ENCODE data around the gene PLPPR5.
"Not testable (repeated sequence)": the region's sequence is repeated elsewhere in the genome, so short reads cannot be mapped to it uniquely, and the experiment has no call there.

Gene PLPPR5

DNA sequence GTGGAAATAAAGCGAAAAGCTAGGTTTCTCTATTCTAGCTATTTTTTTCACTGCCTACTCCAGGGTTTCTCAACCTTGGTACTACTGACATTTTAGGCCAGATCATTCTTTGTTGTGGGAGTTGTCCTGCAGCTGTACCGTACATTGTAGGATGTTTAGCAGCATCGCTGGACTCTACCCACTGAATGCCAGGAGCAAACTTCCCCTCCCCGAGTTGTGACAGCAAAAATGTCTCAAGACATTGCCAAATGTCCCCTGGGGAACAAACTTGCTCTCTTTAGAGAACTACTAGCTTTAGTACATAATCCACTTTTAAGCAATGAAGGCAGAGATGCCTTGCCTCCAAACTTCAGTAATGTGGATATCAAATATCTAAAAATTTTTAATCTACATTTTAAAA is 122.8 kb downstream of the PLPPR5 start:
- Histone ChIP-seq H3K4me1 (ENCODE audit: insufficient read depth, low read length) (no peaks in the 10 kb centered on the region), H3K36me3 (ENCODE audit: insufficient read depth, low read depth, low read length) (no peaks in the 10 kb centered on the region), H3K9ac (ENCODE audit: low read depth, low read length) (no peak overlapping the region), H3K4me3 (ENCODE audit: low read length) (no peak overlapping the region), H3K27me3 (ENCODE audit: insufficient read depth, low read length) (no peaks in the 10 kb centered on the region), H3K9me3 (ENCODE audit: insufficient read depth, low read depth, low read length) (peaks cover 11% of the 10 kb centered on the region), H3K27ac (ENCODE audit: low read length) (no peak overlapping the region)

GRCh38 chr1:98881234-98881633 is 123.4 kb downstream of the PLPPR5 start:
- H3K27ac ChIP-seq (ENCODE audit: low read length); H3K9ac ChIP-seq (ENCODE audit: low read depth, low read length); H3K27me3 ChIP-seq (ENCODE audit: insufficient read depth, low read length); H3K4me3 ChIP-seq (ENCODE audit: low read length); H3K4me1 ChIP-seq (ENCODE audit: insufficient read depth, low read length); H3K36me3 ChIP-seq (ENCODE audit: insufficient read depth, low read depth, low read length): not testable (repeated sequence)
- peaks cover 11% of the 10 kb centered on the region for H3K9me3 ChIP-seq (ENCODE audit: insufficient read depth, low read depth, low read length)

DNA sequence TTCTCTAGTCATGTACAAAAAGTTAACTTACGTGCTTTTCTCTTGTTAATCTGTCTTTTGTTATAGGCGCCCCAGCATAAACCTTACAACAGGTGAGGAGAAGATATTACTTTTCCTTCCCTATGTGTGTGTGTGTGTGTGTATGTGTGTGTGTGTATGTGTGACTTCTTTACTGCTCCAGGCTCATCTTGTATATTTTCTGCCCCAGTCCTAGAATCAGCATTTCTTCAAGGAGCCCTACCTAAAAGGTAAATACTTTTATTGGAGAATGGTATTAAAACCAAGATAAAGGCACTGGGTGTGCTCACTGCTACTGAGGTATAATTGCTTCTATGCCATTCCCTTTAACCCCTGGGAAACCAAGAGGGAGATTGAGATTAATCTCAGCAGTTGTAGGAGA is 129.8 kb downstream of the PLPPR5 start:
- Histone ChIP-seq H3K9ac (ENCODE audit: low read depth, low read length) (no peak overlapping the region), H3K27ac (ENCODE audit: low read length) (no peak overlapping the region), H3K4me3 (ENCODE audit: low read length) (no peak overlapping the region), H3K4me1 (ENCODE audit: insufficient read depth, low read length) (0 out of 2 replicates have a peak, but pooled peaks cover 4% of the 10 kb centered on the region), H3K9me3 (ENCODE audit: insufficient read depth, low read depth, low read length) (no peaks in the 10 kb centered on the region), H3K36me3 (ENCODE audit: insufficient read depth, low read depth, low read length) (no peaks in the 10 kb centered on the region), H3K27me3 (ENCODE audit: insufficient read depth, low read length) (no peaks in the 10 kb centered on the region)

DNA sequence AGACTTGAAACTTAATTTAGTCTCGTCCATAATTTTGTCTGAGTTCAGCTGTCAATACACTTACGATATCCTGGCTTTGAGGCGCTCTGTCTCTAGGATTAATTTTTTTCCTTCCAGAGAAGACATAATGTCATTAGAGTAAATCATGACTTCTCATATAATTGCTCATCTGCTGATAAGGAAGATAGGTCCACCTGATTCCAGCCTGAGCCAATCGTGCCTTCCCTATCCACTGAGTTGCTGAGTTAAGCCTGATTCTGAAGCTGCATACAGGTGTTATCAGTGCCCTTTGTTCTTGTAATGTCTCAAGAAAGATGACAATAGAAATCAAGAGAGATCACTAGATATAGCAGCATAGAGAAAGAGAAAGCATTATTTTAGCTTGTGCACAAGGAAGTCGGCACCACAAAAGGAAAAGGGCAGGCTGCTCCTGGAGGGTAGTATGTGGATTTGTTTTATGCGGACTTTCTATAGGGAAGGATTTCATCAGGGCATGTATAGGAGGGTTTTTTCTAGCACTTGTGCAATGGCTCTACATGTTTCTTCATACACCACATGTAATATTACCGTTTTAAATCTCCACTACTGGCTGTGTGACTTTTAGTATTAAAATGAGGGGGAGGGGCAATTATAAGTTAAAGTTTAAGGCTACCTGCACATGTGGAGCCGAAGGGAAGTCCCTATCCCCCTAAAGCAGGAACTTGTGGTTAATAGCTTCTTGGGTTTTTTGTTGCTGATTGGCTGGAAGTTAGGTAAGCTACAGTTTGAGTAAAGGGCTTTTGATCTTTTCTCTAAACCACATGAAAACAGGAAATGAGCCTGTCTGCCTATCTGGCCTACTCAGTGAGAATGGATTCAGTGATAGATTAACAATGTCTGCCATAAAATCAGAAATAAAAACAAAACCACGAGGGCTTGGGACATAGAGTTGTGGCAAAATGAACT is 133.4 kb downstream of the PLPPR5 start:
- H3K4me3 ChIP-seq (ENCODE audit: low read length): no peak overlapping the region
- H3K27me3 ChIP-seq (ENCODE audit: insufficient read depth, low read length): no peaks in the 10 kb centered on the region
- H3K4me1 ChIP-seq (ENCODE audit: insufficient read depth, low read length): 0 out of 2 replicates have a peak, but pooled peaks cover 4% of the 10 kb centered on the region
- no peak overlapping the region for H3K27ac ChIP-seq (ENCODE audit: low read length)
- no peaks in the 10 kb centered on the region for H3K36me3 ChIP-seq (ENCODE audit: insufficient read depth, low read depth, low read length)
- peaks cover 8% of the 10 kb centered on the region for H3K9me3 ChIP-seq (ENCODE audit: insufficient read depth, low read depth, low read length)
- H3K9ac ChIP-seq (ENCODE audit: low read depth, low read length): no peak overlapping the region

- Histone ChIP-seq H3K27ac (ENCODE audit: low read length) (no peak overlapping the region), H3K4me1 (ENCODE audit: insufficient read depth, low read length) (no peaks in the 10 kb centered on the region), H3K4me3 (ENCODE audit: low read length) (no peak overlapping the region), H3K9me3 (ENCODE audit: insufficient read depth, low read depth, low read length) (peaks cover 23% of the 10 kb centered on the region), H3K27me3 (ENCODE audit: insufficient read depth, low read length) (no peaks in the 10 kb centered on the region), H3K36me3 (ENCODE audit: insufficient read depth, low read depth, low read length) (no peaks in the 10 kb centered on the region), H3K9ac (ENCODE audit: low read depth, low read length) (no peak overlapping the region)
Measured at GRCh38 chr1:98865796-98866195, 138.9 kb downstream of the PLPPR5 start.

DNA sequence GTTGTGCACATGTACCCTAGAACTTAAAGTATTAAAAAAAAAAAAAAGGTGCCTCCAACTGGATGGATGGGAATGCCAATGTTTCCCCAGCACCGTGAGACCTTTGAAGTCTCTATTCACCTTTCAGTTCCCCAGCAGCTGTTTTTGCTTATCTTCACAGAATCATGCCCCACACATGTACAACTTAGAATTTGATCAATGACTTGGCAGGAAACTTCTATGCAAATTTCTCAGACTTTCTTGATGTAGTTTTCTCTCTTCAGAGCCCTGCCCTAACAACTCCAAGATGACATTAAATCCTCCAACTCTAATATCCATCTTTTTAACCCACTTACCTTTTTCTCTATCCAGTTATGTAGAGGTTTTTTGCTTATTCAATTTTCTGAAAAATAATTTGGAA is 144.3 kb downstream of the PLPPR5 start:
- no peaks in the 10 kb centered on the region for H3K36me3 ChIP-seq (ENCODE audit: insufficient read depth, low read depth, low read length)
- H3K27me3 ChIP-seq (ENCODE audit: insufficient read depth, low read length): no peaks in the 10 kb centered on the region
- peaks cover 6% of the 10 kb centered on the region for H3K9me3 ChIP-seq (ENCODE audit: insufficient read depth, low read depth, low read length)
- H3K27ac ChIP-seq (ENCODE audit: low read length): no peak overlapping the region
- H3K4me3 ChIP-seq (ENCODE audit: low read length): no peak overlapping the region
- H3K9ac ChIP-seq (ENCODE audit: low read depth, low read length): no peak overlapping the region
- H3K4me1 ChIP-seq (ENCODE audit: insufficient read depth, low read length): no peaks in the 10 kb centered on the region

GRCh38 chr1:98854137-98854536 is 150.5 kb downstream of the PLPPR5 start:
- H3K4me3 ChIP-seq (ENCODE audit: low read length): no peak overlapping the region
- no peak overlapping the region for H3K9ac ChIP-seq (ENCODE audit: low read depth, low read length)
- H3K9me3 ChIP-seq (ENCODE audit: insufficient read depth, low read depth, low read length): no peaks in the 10 kb centered on the region
- no peak overlapping the region for H3K27ac ChIP-seq (ENCODE audit: low read length)
- H3K27me3 ChIP-seq (ENCODE audit: insufficient read depth, low read length): no peaks in the 10 kb centered on the region
- no peaks in the 10 kb centered on the region for H3K36me3 ChIP-seq (ENCODE audit: insufficient read depth, low read depth, low read length)
- H3K4me1 ChIP-seq (ENCODE audit: insufficient read depth, low read length): no peaks in the 10 kb centered on the region

- Histone ChIP-seq H3K27ac (ENCODE audit: low read length) (no peak overlapping the region), H3K9ac (ENCODE audit: low read depth, low read length) (no peak overlapping the region), H3K4me1 (ENCODE audit: insufficient read depth, low read length) (no peaks in the 10 kb centered on the region), H3K27me3 (ENCODE audit: insufficient read depth, low read length) (no peaks in the 10 kb centered on the region), H3K4me3 (ENCODE audit: low read length) (no peak overlapping the region), H3K9me3 (ENCODE audit: insufficient read depth, low read depth, low read length) (no peaks in the 10 kb centered on the region), H3K36me3 (ENCODE audit: insufficient read depth, low read depth, low read length) (no peaks in the 10 kb centered on the region)
Measured at GRCh38 chr1:98849969-98850636, 154.6 kb downstream of the PLPPR5 start.

DNA sequence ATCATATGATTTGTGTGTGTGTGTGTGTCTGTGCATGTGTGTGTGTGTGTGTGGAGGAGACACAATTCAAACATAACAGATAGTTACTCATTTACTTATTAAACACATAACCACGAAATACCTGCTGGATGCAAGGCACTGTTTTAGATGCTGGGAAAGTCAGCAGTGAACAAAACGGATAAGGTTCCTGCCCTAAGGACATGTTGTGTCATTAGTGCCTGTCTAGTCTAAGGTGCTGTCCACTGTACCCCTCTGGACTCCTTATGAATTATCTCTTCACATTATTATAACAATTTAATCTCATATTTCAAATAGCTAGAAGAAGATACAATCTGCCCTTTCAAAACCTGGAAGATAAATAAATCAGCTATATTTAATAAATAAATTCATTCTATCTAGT is 162.4 kb downstream of the PLPPR5 start:
- H3K9me3 ChIP-seq (ENCODE audit: insufficient read depth, low read depth, low read length): no peaks in the 10 kb centered on the region
- H3K9ac ChIP-seq (ENCODE audit: low read depth, low read length): no peak overlapping the region
- no peaks in the 10 kb centered on the region for H3K4me1 ChIP-seq (ENCODE audit: insufficient read depth, low read length)
- no peak overlapping the region for H3K4me3 ChIP-seq (ENCODE audit: low read length)
- no peaks in the 10 kb centered on the region for H3K36me3 ChIP-seq (ENCODE audit: insufficient read depth, low read depth, low read length)
- no peaks in the 10 kb centered on the region for H3K27me3 ChIP-seq (ENCODE audit: insufficient read depth, low read length)
- no peak overlapping the region for H3K27ac ChIP-seq (ENCODE audit: low read length)

All from iPS-20b (cell line).